ENCODE data around the gene SMAP2. TPM values are rescaled to one million over a fixed set of nuclear protein-coding genes. Genes with fewer than 3 reads are reported as not detected.

The SMAP2 gene
- total RNA-seq, result 2.8 and 7.2 TPM in 2 replicates

GRCh38 chr1:40373323-40374283, at the start of gene SMAP2:
Gene SMAP2, plus strand, starts transcription at chr1:40373727. Its CDS starts 394 bp downstream, at chr1:40374121.

GRCh38 chr1:40449684-40450494, 76.4 kb downstream of the SMAP2 start, which contains the start of gene ZFP69B:
Gene ZFP69B, plus strand, starts transcription at chr1:40450476. Its CDS starts 486 bp downstream, at chr1:40450962.

Other genes with a start within 250 kb of the SMAP2 start
- gene RLF, start 212.3 kb upstream of the SMAP2 start, total RNA-seq, result 11.2 and 25.4 TPM in 2 replicates
- 0.16 TPM in 1 of 2 replicates, not detected in the other for gene TMCO2, start 125.8 kb upstream of the SMAP2 start, total RNA-seq
- gene ZMPSTE24, start 115.5 kb upstream of the SMAP2 start, total RNA-seq, result 46.3 and 64.7 TPM in 2 replicates
- 0.16 and 0.63 TPM in 2 replicates for gene COL9A2, start 56.4 kb upstream of the SMAP2 start, total RNA-seq
- 1.6 and 1.9 TPM in 2 replicates for gene ZFP69B, start 76.7 kb downstream of the SMAP2 start, total RNA-seq
- gene ZFP69, start 103.6 kb downstream of the SMAP2 start, total RNA-seq, result 1.9 and 2.4 TPM in 2 replicates
- gene EXO5, start 135.0 kb downstream of the SMAP2 start, total RNA-seq, result 6.8 and 9.0 TPM in 2 replicates
- gene ZNF684, start 157.9 kb downstream of the SMAP2 start, total RNA-seq, result 4.0 and 4.7 TPM in 2 replicates